Activated T-cell treated with anti-CD3 and anti-CD28 coated beads for 48 hours (primary cell): ENCODE results near the gene CYP2S1.
"Not testable (repeated sequence)": the region's sequence is repeated elsewhere in the genome, so short reads cannot be mapped to it uniquely, and the experiment has no call there.

Experiments
- DNase-seq: peaks from one replicate; pipeline ENCODE4 v3.0.0-alpha.2; 2020; ENCODE audit warnings: low read depth

Gene CYP2S1

GRCh38 chr19:41226053-41226873, 33.2 kb downstream of the CYP2S1 start:
- peak; percentile 37 for DNase-seq

DNA sequence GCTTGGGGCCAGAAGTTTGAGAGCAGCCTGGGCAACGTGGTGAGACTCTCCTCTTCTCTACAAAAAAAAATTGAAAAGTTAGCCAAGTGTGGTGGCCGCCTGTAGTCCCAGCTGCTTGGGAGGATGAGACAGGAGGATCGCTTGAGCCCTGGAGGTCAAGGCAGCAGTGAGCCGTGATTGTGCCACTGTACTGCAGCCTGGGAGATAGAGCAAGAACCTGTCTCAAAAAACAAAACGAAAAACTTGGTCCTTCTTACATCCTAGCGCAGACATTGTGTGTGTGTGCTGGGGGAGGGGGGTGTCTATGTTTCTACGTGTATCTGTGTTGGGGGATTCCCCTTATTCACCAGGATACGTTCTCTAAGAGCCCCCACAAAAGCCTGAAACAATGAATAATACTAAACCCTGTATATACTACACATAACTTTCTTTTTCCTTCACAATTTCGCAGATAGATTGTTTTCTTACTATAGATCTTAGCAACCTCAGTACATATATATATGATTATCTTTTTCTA, 33.9 kb downstream of the CYP2S1 start:
- DNase-seq = no peak

- no peak for DNase-seq
Observed at GRCh38 chr19:41228486-41228885, 35.5 kb downstream of the CYP2S1 start.

- DNase-seq = not testable (repeated sequence)
Observed at GRCh38 chr19:41229338-41229737, 36.3 kb downstream of the CYP2S1 start.

DNA sequence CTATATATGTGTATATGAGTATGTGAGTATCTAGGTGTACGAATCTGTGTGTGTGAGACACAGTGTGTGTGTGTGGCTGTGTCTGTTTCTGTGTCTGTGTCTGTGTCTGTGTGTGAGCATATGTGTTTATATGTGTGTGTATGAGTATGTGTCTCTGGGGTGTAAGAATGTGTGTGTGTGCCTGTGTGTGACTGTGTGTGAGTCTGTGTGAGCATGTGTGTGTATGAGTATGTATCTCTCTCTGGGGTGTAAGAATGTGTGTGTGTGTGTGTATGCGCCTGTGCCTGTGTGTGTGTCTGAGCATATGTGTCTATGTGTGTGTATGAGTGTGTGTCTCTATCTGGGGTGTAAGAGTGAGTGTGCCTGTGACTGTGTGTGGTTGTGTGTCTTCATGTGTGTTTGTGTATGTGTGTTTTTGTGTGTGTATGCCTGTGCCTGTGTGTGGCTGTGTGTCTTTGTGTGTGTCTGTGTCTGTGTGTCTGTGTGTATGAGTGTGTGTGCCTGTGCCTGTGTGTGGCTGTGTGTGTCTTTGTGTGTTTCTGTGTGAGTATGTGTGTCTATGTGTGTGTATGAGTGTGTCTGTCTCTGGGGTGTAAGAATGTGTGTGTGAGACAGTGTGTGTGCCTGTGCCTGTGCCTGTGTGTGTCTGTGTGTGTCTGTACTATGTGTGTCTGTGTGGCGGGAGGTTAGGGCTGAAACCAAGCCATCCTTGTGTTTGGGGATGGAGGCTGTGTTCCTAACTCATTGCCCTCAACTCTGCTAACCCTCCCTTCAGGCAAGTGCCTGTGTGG, 37.2 kb downstream of the CYP2S1 start:
- DNase-seq = no peak

DNA sequence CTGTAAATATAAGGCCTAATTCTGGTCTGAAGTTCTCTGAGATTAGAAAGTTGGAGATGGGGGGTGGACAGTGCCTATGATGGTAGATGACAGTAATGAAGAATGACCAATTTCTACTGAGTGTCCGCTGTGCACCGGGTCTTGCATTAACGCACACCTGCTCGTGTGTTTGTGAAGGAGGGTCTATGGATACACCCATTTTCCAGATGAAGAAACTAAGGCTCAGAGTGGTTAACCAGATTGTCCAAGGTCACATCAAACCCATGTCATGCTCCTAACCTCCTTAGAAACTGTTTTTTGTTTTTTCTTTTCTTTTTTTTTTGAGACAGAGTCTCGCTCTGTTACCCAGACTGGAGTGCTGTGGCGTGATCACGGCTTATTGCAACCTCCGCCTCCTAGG, 39.7 kb downstream of the CYP2S1 start:
- no peak for DNase-seq

- no peak for DNase-seq
Observed at GRCh38 chr19:41233748-41234240, 40.8 kb downstream of the CYP2S1 start.

- DNase-seq = no peak
Observed at GRCh38 chr19:41234512-41235168, 41.6 kb downstream of the CYP2S1 start.

GRCh38 chr19:41235480-41235879, 42.5 kb downstream of the CYP2S1 start:
- no peak for DNase-seq

- no peak for DNase-seq
Observed at GRCh38 chr19:41238244-41238643, 45.2 kb downstream of the CYP2S1 start.

DNA sequence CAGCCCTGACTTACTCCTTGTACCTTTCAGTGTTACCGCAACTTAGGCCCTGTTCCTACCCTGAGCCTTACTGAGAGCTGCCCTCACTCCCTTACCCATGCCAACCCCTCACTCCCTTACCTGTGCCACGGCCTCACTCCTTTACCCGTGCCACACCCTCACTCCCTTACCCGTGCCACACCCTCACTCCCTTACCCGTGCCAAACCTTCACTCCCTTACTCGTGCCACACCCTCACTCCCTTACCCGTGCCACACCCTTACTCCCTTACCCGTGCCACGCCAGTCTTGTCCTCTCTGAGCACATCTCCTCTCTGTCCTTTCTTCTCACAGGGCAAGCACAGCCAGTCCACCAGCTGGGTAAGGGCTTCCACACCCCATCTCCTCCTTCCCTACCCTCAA, 46.3 kb downstream of the CYP2S1 start:
- no peak for DNase-seq

DNA sequence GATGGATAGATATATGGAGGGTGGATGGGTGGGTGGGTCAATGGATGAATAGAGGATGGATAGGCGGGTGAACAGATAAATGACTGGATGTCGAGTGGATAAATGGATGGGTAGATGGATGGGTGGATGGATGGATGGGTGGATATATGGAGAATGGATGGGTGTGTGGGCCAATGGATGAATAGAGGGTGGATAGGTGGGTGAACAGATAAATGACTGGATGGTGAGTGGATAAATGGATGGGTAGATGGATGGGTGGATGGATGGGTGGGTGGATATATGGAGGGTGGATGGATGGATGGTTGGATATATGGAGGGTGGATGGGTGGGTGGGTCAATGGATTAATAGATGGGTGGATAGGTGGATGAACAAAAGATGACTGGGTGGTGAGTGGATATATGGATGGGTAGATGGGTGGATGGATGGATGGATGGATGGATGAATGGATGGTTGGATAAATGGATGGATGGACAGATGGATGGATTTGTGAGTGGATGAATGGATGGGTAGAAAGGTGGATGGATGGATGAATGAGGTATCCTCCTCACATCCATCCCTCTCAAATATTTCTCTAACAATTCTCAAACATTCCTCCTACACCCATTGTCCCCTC, 47.0 kb downstream of the CYP2S1 start:
- no peak for DNase-seq

DNA sequence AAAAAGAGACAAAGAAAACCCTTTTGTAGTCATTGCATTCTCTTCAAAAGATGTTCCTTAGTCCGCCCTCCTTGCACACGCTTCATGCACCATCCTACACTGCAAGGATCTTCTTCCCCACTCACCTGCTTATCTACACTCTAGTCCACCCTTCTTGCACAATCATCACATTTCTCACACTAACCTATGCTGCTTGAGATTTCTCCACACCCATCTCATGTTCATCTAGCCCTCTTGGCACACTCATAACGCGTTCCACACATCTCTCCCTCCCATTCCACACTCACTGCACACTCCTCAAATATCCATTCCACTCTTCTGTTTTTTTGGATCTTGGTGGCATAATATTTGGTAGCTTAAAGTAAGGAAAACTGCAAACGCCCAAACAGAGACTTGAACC, 48.8 kb downstream of the CYP2S1 start:
- no peak for DNase-seq

GRCh38 chr19:41244117-41244516, 51.1 kb downstream of the CYP2S1 start:
- no peak for DNase-seq

DNA sequence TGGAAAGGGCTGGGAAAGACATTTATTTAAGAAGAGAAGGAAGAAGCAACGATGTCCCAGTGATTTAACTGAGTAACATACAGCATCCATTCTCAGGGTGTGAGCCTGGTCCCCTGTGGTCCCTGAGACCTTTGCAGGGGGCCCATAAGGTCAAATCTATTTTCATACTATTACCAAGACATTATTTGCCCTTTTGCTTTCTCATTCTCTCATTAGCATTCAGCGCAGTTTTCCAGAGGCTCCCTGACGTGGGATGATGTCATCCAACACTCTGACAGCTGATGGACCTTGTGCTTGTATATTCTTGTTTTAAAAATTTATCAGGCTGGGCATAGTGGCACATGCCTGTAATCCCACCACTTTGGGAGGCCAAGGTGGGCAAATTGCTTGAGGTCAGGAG, 52.8 kb downstream of the CYP2S1 start:
- DNase-seq = no peak

- DNase-seq = no peak
Observed at GRCh38 chr19:41248895-41249294, 55.9 kb downstream of the CYP2S1 start.

- DNase-seq = no peak
Observed at GRCh38 chr19:41249707-41250423, 56.8 kb downstream of the CYP2S1 start.

GRCh38 chr19:41253660-41254059, 60.6 kb downstream of the CYP2S1 start:
- no peak for DNase-seq

DNA sequence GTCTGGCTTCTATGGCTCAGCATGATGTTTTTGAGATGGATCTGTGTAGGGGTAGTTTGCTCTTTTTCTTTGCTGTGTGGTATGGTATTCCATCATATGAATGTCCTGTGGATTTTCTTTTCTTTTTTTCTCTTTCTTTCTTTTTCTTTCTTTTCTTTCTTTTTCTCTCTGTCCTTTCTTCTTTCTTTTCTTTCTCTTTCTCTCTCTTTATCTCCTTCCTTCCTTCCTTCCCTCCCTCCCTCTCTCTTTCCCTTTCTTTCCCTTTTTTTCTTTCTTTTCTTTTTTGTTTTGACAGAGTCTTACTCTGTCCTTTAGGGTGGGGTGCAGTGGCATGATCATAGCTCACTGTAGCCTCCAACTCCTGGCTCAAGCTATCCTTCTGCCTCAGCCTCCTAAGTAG, 62.2 kb downstream of the CYP2S1 start:
- DNase-seq = no peak
